Ammon's horn (tissue), 1 donor: ENCODE results near the gene ADAM12.
"Not testable (repeated sequence)": the region's sequence is repeated elsewhere in the genome, so short reads cannot be mapped to it uniquely, and the experiment has no call there.

Experiments
- DNase-seq: peaks from one replicate; pipeline ENCODE4 v3.0.0-alpha.2; 2016; ENCODE audit warnings: low spot score

ADAM12 gene

GRCh38 chr10:126052171-126052570 is 336.1 kb downstream of the ADAM12 start:
- no peak for DNase-seq

- DNase-seq: no peak
These were observed 338.2 kb downstream of the ADAM12 start for GRCh38 chr10:126049759-126050700.

- DNase-seq: not testable (repeated sequence)
These were observed 340.5 kb downstream of the ADAM12 start for GRCh38 chr10:126047749-126048148.

GRCh38 chr10:126046831-126047230 is 341.4 kb downstream of the ADAM12 start:
- no peak for DNase-seq

- DNase-seq: no peak
These were observed 342.4 kb downstream of the ADAM12 start for GRCh38 chr10:126045861-126046260.

GRCh38 chr10:126043389-126043788 is 344.9 kb downstream of the ADAM12 start:
- no peak for DNase-seq

GRCh38 chr10:126042906-126043305 is 345.4 kb downstream of the ADAM12 start:
- DNase-seq: no peak

GRCh38 chr10:126042354-126042753 is 345.9 kb downstream of the ADAM12 start:
- no peak for DNase-seq

- DNase-seq: peak; percentile 85
These were observed 346.5 kb downstream of the ADAM12 start for GRCh38 chr10:126041804-126042231.

GRCh38 chr10:126041117-126041516 is 347.2 kb downstream of the ADAM12 start:
- DNase-seq: no peak

GRCh38 chr10:126037946-126038345 is 350.3 kb downstream of the ADAM12 start:
- DNase-seq: no peak

GRCh38 chr10:126036515-126036914 is 351.8 kb downstream of the ADAM12 start:
- DNase-seq: no peak

GRCh38 chr10:126034586-126034985 is 353.7 kb downstream of the ADAM12 start:
- no peak for DNase-seq

GRCh38 chr10:126029999-126030398 is 358.3 kb downstream of the ADAM12 start:
- no peak for DNase-seq

- no peak for DNase-seq
These were observed 360.6 kb downstream of the ADAM12 start for GRCh38 chr10:126027692-126028091.

- DNase-seq: no peak
These were observed 365.4 kb downstream of the ADAM12 start for GRCh38 chr10:126022841-126023240.

GRCh38 chr10:126021833-126022500 is 366.3 kb downstream of the ADAM12 start:
- no peak for DNase-seq

- DNase-seq: no peak
These were observed 370.2 kb downstream of the ADAM12 start for GRCh38 chr10:126017961-126018560.

GRCh38 chr10:126016882-126017281 is 371.4 kb downstream of the ADAM12 start:
- no peak for DNase-seq

- DNase-seq: no peak
These were observed 372.0 kb downstream of the ADAM12 start for GRCh38 chr10:126016156-126016805.

GRCh38 chr10:126015413-126015812 is 372.9 kb downstream of the ADAM12 start:
- no peak for DNase-seq

GRCh38 chr10:126014309-126014708 is 374.0 kb downstream of the ADAM12 start:
- DNase-seq: no peak
